Right lobe of liver (tissue), 4 donors: ENCODE measurements around the gene EPHA8.

Experiments used
- CTCF ChIP-seq, 4 donors: fragments of 200-600 bp in 3 of 4; fragments of 450-650 bp in 1 of 4; IDR thresholded peaks; one replicate each; pipeline versions ENCODE4 v1.5.1 to v1.8.0; 2016 to 2022; ENCODE audit warnings: antibody characterized with exemption in 4 of 4, mild to moderate bottlenecking in 2 of 4
- POLR2A ChIP-seq: fragments of 450-650 bp; IDR thresholded peaks from one replicate; pipeline ENCODE4 v1.6.1; 2017; ENCODE audit warnings: antibody characterized with exemption, mild to moderate bottlenecking
- donor health status: DM: no; HTN: no; CAD: no.
- donor health status: DM: no; HTN: no; CAD: no.
- donor health status: DM: no; HTN: yes; CAD: no.

GRCh38 chr1:22650089-22650693 lies 86.9 kb downstream of the EPHA8 start:
- TF ChIP-seq CTCF (IDR thresholded peaks at IDR 0.05), result no peak
- TF ChIP-seq POLR2A, result no peak
